Prostate gland (tissue), 2 donors: Measurements from ENCODE around the gene CRKL.

Source experiments
- CTCF ChIP-seq, 4 experiments: fragments of 200-600 bp in 2 of 4; fragments of 450-650 bp in 2 of 4; sonication (generic) in 2 of 4; IDR thresholded peaks; 1 replicate in 3 of 4; 2 replicates in 1 of 4; pipeline ENCODE4 v1.5.1; 2016 to 2019; ENCODE audit warnings: antibody characterized with exemption in 4 of 4, mild to moderate bottlenecking in 2 of 4, moderate library complexity in 2 of 4
- POLR2A ChIP-seq: fragments of 450-650 bp; IDR thresholded peaks from one replicate; pipeline ENCODE4 v1.6.1; 2016; ENCODE audit warnings: antibody characterized with exemption, mild to moderate bottlenecking

- no peak for TF ChIP-seq CTCF (IDR thresholded peaks at IDR 0.05)
- TF ChIP-seq POLR2A, result no peak
Measured at GRCh38 chr22:20964799-20965103, 47.5 kb downstream of the CRKL start.
